Measurements from ENCODE around the gene PALM2AKAP2. TPM values are rescaled to one million over a fixed set of nuclear protein-coding genes. Genes with fewer than 3 reads are reported as not detected.

The PALM2AKAP2 gene
- total and polyA plus RNA-seq, 4 donors, result 0.51 to 37.7 (median 9.7) TPM

GRCh38 chr9:109799792-109800191, 19.8 kb downstream of the PALM2AKAP2 start:
- Histone ChIP-seq H3K4me3 (no peak overlapping the region), H3K9ac (ENCODE audit: insufficient read depth in 1 of 2, low read length in 2 of 2) (no peak overlapping the region), H3K27ac (ENCODE audit: low read depth in 1 of 2, low read length in 1 of 2) (peak overlapping the region; percentile 11 to 76), H3K4me1 (ENCODE audit: control insufficient read depth in 5 of 5, insufficient read depth in 5 of 5, low read length in 5 of 5) (peaks cover 0 to 41% (median 3%) of the 10 kb centered on the region in 5 donors), H3K9me3 (ENCODE audit: control insufficient read depth in 4 of 4, insufficient read depth in 3 of 4, low read length in 3 of 4) (no peaks in the 10 kb centered on the region), H3K36me3 (ENCODE audit: control insufficient read depth in 4 of 4, insufficient read depth in 4 of 4, low read length in 4 of 4) (no peaks in the 10 kb centered on the region), H3K27me3 (ENCODE audit: control insufficient read depth in 3 of 3, insufficient read depth in 3 of 3, low read length in 2 of 3) (no peaks in the 10 kb centered on the region)
- WGBS, 2 donors, result 25 to 27% methylated on average over 2 of the region's 2 CpGs
- no peak for TF ChIP-seq CTCF (IDR thresholded peaks at IDR 0.05; ENCODE audit: control extremely low read depth, extremely low read depth)
- DNase-seq (peak in 1 of 3 donors; percentile 49), ATAC-seq (ENCODE audit: insufficient read depth, low FRiP score) (no peak)

GRCh38 chr9:109801484-109801883, 21.5 kb downstream of the PALM2AKAP2 start:
- DNase-seq (no peak), ATAC-seq (ENCODE audit: insufficient read depth, low FRiP score) (no peak)
- H3K9me3 ChIP-seq (ENCODE audit: control insufficient read depth in 4 of 4, insufficient read depth in 3 of 4, low read length in 3 of 4), result no peaks in the 10 kb centered on the region
- H3K4me1 ChIP-seq (ENCODE audit: control insufficient read depth in 5 of 5, insufficient read depth in 5 of 5, low read length in 5 of 5), result peaks cover 0 to 41% (median 5%) of the 10 kb centered on the region in 5 donors
- WGBS, 2 donors, result 50 to 92% methylated on average over 1 of the region's 1 CpG
- no peaks in the 10 kb centered on the region for H3K36me3 ChIP-seq (ENCODE audit: control insufficient read depth in 4 of 4, insufficient read depth in 4 of 4, low read length in 4 of 4)
- H3K9ac ChIP-seq (ENCODE audit: insufficient read depth in 1 of 2, low read length in 2 of 2), result no peak overlapping the region
- no peaks in the 10 kb centered on the region for H3K27me3 ChIP-seq (ENCODE audit: control insufficient read depth in 3 of 3, insufficient read depth in 3 of 3, low read length in 2 of 3)
- TF ChIP-seq CTCF (IDR thresholded peaks at IDR 0.05; ENCODE audit: control extremely low read depth, extremely low read depth), result no peak
- no peak overlapping the region for H3K27ac ChIP-seq (ENCODE audit: low read depth in 1 of 2, low read length in 1 of 2)
- no peak overlapping the region for H3K4me3 ChIP-seq

- no peaks in the 10 kb centered on the region for H3K36me3 ChIP-seq (ENCODE audit: control insufficient read depth in 4 of 4, insufficient read depth in 4 of 4, low read length in 4 of 4)
- 91 to 93% methylated on average over 1 of the region's 1 CpG for WGBS, 2 donors
- no peak for DNase-seq
Observed at GRCh38 chr9:109802491-109802890, 22.5 kb downstream of the PALM2AKAP2 start.

More at GRCh38 chr9:109802491-109802890, 22.5 kb downstream of the PALM2AKAP2 start:
- no peak for ATAC-seq (ENCODE audit: insufficient read depth, low FRiP score)
- Histone ChIP-seq H3K27me3 (ENCODE audit: control insufficient read depth in 3 of 3, insufficient read depth in 3 of 3, low read length in 2 of 3) (no peaks in the 10 kb centered on the region), H3K9ac (ENCODE audit: insufficient read depth in 1 of 2, low read length in 2 of 2) (no peak overlapping the region), H3K4me3 (no peak overlapping the region), H3K27ac (ENCODE audit: low read depth in 1 of 2, low read length in 1 of 2) (peak overlapping the region in 1 of 2 donors; percentile 24), H3K4me1 (ENCODE audit: control insufficient read depth in 5 of 5, insufficient read depth in 5 of 5, low read length in 5 of 5) (peaks cover 0 to 40% (median 12%) of the 10 kb centered on the region in 5 donors), H3K9me3 (ENCODE audit: control insufficient read depth in 4 of 4, insufficient read depth in 3 of 4, low read length in 3 of 4) (no peaks in the 10 kb centered on the region)
- no peak for TF ChIP-seq CTCF (IDR thresholded peaks at IDR 0.05; ENCODE audit: control extremely low read depth, extremely low read depth)

Data from lung (tissue), 12 donors.